BE2C (cell line): ENCODE results near the gene SUSD3.

ENCODE experiments used
- DNase-seq: peaks from one replicate; pipeline ENCODE4 v3.0.0-alpha.2; 2020
- H3K27me3 ChIP-seq: fragments of 250-450 bp; sonication (Bioruptor Pico); 2 replicates; pipeline ENCODE4 v1.5.1; 2020; ENCODE audit warnings: mild to moderate bottlenecking
- H3K36me3 ChIP-seq: fragments of 250-450 bp; sonication (Bioruptor Pico); 2 replicates; pipeline ENCODE4 v1.5.1; 2020; ENCODE audit warnings: mild to moderate bottlenecking
- H3K4me1 ChIP-seq: fragments of 250-450 bp; sonication (Bioruptor Pico); 2 replicates; pipeline ENCODE4 v1.5.1; 2020
- H3K4me3 ChIP-seq: 2 replicates; pipeline ENCODE4 v1.5.1; 2011; ENCODE audit warnings: low read depth, low read length
- H3K9me3 ChIP-seq: fragments of 250-450 bp; sonication (Bioruptor Pico); 2 replicates; pipeline ENCODE4 v1.5.1; 2020
- CTCF ChIP-seq: IDR thresholded peaks from 2 replicates; pipeline ENCODE4 v1.5.1; 2012; ENCODE audit warnings: mild to moderate bottlenecking, low read depth, low read length

SUSD3 gene

GRCh38 chr9:93052791-93053540, 5.5 kb upstream of the SUSD3 start:
- no peak for DNase-seq
- Histone ChIP-seq H3K4me3 (no peak overlapping the region), H3K4me1 (no peaks in the 10 kb centered on the region), H3K27me3 (no peaks in the 10 kb centered on the region), H3K36me3 (no peaks in the 10 kb centered on the region), H3K9me3 (no peaks in the 10 kb centered on the region)
- no peak for TF ChIP-seq CTCF

- no peaks in the 10 kb centered on the region for H3K36me3 ChIP-seq
- H3K9me3 ChIP-seq: no peaks in the 10 kb centered on the region
- no peak overlapping the region for H3K4me3 ChIP-seq
- DNase-seq: no peak
- H3K4me1 ChIP-seq: no peaks in the 10 kb centered on the region
- TF ChIP-seq CTCF: no peak
- no peaks in the 10 kb centered on the region for H3K27me3 ChIP-seq
These were observed 4.6 kb upstream of the SUSD3 start for GRCh38 chr9:93053781-93054331.

- DNase-seq: no peak
- Histone ChIP-seq H3K9me3 (no peaks in the 10 kb centered on the region), H3K27me3 (no peaks in the 10 kb centered on the region), H3K36me3 (no peaks in the 10 kb centered on the region), H3K4me1 (no peaks in the 10 kb centered on the region), H3K4me3 (no peak overlapping the region)
- no peak for TF ChIP-seq CTCF
These were observed 3.5 kb upstream of the SUSD3 start for GRCh38 chr9:93054758-93055704.

- no peaks in the 10 kb centered on the region for H3K27me3 ChIP-seq
- no peak for TF ChIP-seq CTCF
- H3K9me3 ChIP-seq: no peaks in the 10 kb centered on the region
- H3K4me3 ChIP-seq: no peak overlapping the region
- DNase-seq: no peak
- H3K36me3 ChIP-seq: no peaks in the 10 kb centered on the region
- H3K4me1 ChIP-seq: no peaks in the 10 kb centered on the region
These were observed 1.3 kb upstream of the SUSD3 start for GRCh38 chr9:93057042-93057702.

GRCh38 chr9:93057703-93058354, 672 bp upstream of the SUSD3 start:
- Histone ChIP-seq H3K9me3 (no peaks in the 10 kb centered on the region), H3K27me3 (no peaks in the 10 kb centered on the region), H3K4me3 (no peak overlapping the region), H3K4me1 (no peaks in the 10 kb centered on the region), H3K36me3 (no peaks in the 10 kb centered on the region)
- no peak for TF ChIP-seq CTCF
- no peak for DNase-seq
